Measurements from ENCODE around the gene SRSF7. TPM values are rescaled to one million over a fixed set of nuclear protein-coding genes. Genes with fewer than 3 reads are reported as not detected.

SRSF7 gene
- total RNA-seq: 117 and 227 TPM in 2 replicates

DNA sequence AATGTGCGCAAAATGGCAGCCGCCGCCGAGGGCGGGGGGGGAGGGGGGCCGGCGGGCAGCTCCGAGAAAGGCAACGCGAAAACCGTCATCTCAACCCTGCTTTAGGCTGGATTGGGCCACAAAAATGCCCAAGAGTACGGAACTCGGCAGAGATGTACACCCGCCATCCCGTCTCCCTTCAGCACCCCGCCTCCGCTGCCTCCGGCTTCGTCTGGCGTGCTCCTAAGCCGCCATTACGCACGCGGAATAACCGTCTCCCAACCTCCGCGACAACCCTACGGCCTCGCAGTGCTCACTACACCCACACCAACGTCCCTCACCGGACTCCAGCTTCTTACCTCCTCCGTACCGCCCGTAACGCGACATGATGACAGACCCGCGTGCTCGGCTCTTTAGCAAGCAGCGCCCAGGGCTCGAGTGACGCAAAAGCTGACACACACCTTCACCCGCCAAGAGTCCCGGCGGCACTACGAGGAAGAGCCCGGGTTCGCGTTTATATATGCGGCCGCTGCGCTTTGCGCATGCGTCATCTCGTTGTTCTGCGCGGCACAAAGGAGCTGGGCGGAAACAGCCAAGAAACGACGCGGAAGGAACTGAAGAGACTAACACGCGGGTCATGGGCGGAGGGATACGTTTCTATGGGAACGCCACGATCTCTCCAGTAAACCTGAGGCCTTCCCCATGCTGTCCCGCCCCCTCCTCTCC, at the start of gene SRSF7:
SRSF7 (minus strand) TSS at position 471 of the 705 bp plus-strand sequence; CDS start at position 366, 105 bp downstream.

Other genes starting within 250 kb of the SRSF7 start
- gene HNRNPLL, start 148.4 kb downstream of the SRSF7 start, total RNA-seq: 26.7 and 50.0 TPM in 2 replicates
- 5.0 and 8.4 TPM in 2 replicates for gene GALM, start 85.2 kb downstream of the SRSF7 start, total RNA-seq
- 7.3 and 10.7 TPM in 2 replicates for gene GEMIN6, start 26.8 kb upstream of the SRSF7 start, total RNA-seq
- 15.1 and 26.4 TPM in 2 replicates for gene DHX57, start 124.6 kb upstream of the SRSF7 start, total RNA-seq
- 8.7 and 8.9 TPM in 2 replicates for gene MORN2, start 124.6 kb upstream of the SRSF7 start, total RNA-seq
- 0.13 and 0.16 TPM in 2 replicates for gene ARHGEF33, start 138.5 kb upstream of the SRSF7 start, total RNA-seq

All from bladder microvascular endothelial cell (primary cell).